H1 (cell line): ENCODE results near the gene PCDHGA7. TPM values are rescaled to one million over a fixed set of nuclear protein-coding genes. Genes with fewer than 3 reads are reported as not detected.

Experiments
- CTCF ChIA-PET: fragments of 300-600 bp; sonication (Branson Sonifier 250); formaldehyde crosslinking; loops from one replicate; lab custom pipeline; 2021; ENCODE audit not compliant: partially characterized antibody; lab: Charles Lee
- POLR2A ChIA-PET: fragments of 300-600 bp; sonication (Branson Sonifier 250); formaldehyde crosslinking; loops from one replicate; lab custom pipeline; 2021; ENCODE audit warnings: inconsistent platforms; ENCODE audit not compliant: partially characterized antibody; lab: Charles Lee
- DNase-seq, 2 experiments: peaks; one replicate each; pipeline versions ENCODE4 v3.0.0 to v3.0.0-alpha.2; 2010 to 2022; ENCODE audit warnings: low spot score in 2 of 2, low read depth in 1 of 2, mixed read lengths in 1 of 2
- FAIRE-seq: peaks from 2 replicates; lab custom pipeline; 2011; peaks lifted over from hg19 to GRCh38; lab: Jason Lieb, UNC
- H2AFZ ChIP-seq: 2 replicates; pipeline ENCODE4 v1.8.1; 2012; ENCODE audit warnings: low read length, inconsistent platforms
- H2AK5ac ChIP-seq: 2 replicates; pipeline ENCODE4 v1.6.1; 2013; ENCODE audit warnings: low read depth, low read length
- H2BK120ac ChIP-seq: replicated peaks from 2 replicates; pipeline ENCODE3; 2013; ENCODE audit warnings: low read depth, low read length, inconsistent platforms
- H2BK12ac ChIP-seq: 2 replicates; pipeline ENCODE4 v1.6.1; 2013; ENCODE audit warnings: low read depth, low read length
- H2BK15ac ChIP-seq: 2 replicates; pipeline ENCODE4 v1.6.1; 2013; ENCODE audit warnings: low read length
- H2BK20ac ChIP-seq: 2 replicates; pipeline ENCODE4 v1.6.1; 2013; ENCODE audit warnings: low read length
- H2BK5ac ChIP-seq: 2 replicates; pipeline ENCODE4 v1.6.1; 2013; ENCODE audit warnings: low read depth, low read length
- H3K14ac ChIP-seq: 2 replicates; pipeline ENCODE4 v1.6.1; 2013; ENCODE audit warnings: inconsistent platforms; ENCODE audit not compliant: insufficient read length
- H3K18ac ChIP-seq: 2 replicates; pipeline ENCODE4 v1.6.1; 2013; ENCODE audit warnings: low read length; ENCODE audit errors: extremely low read depth
- H3K23ac ChIP-seq: 2 replicates; pipeline ENCODE4 v1.6.1; 2013; ENCODE audit warnings: inconsistent platforms; ENCODE audit not compliant: insufficient read length
- H3K23me2 ChIP-seq: 2 replicates; pipeline ENCODE4 v1.6.1; 2013; ENCODE audit warnings: low read depth, low read length
- H3K27ac ChIP-seq: 2 replicates; pipeline ENCODE4 v1.6.1; 2011; ENCODE audit warnings: low read depth, low read length, inconsistent platforms
- H3K27me3 ChIP-seq, 4 experiments: replicated peaks in 1 of 4; 1 replicate in 1 of 4; 2 replicates in 3 of 4; pipeline versions ENCODE4 v1.6.1 to v1.8.1; 2011 to 2013; ENCODE audit warnings: low read length in 3 of 4, mild to moderate bottlenecking in 3 of 4, inconsistent platforms in 2 of 4, mixed read lengths in 2 of 4, moderate library complexity in 1 of 4; ENCODE audit not compliant: control insufficient read depth in 3 of 4, insufficient read depth in 3 of 4; ENCODE audit errors: extremely low read depth in 1 of 4
- H3K36me3 ChIP-seq, 4 experiments: 2 replicates each; pipeline versions ENCODE4 v1.6.1 to v1.8.1; 2011 to 2013; ENCODE audit warnings: mild to moderate bottlenecking in 4 of 4, low read length in 3 of 4, moderate library complexity in 2 of 4, control low read depth in 1 of 4, inconsistent platforms in 1 of 4; ENCODE audit not compliant: insufficient read depth in 4 of 4, control insufficient read depth in 2 of 4
- H3K4ac ChIP-seq: replicated peaks from 2 replicates; pipeline ENCODE3; 2013; ENCODE audit warnings: low read length, low read depth, mixed read lengths, inconsistent platforms; ENCODE audit not compliant: insufficient read length
- H3K4me1 ChIP-seq, 4 experiments: replicated peaks in 1 of 4; 1 replicate in 1 of 4; 2 replicates in 3 of 4; pipeline versions ENCODE4 v1.6.1 to v1.8.1; 2011 to 2013; ENCODE audit warnings: low read length in 3 of 4, inconsistent platforms in 2 of 4, mixed read lengths in 1 of 4; ENCODE audit not compliant: insufficient read depth in 4 of 4, control insufficient read depth in 3 of 4
- H3K4me2 ChIP-seq, 2 experiments: 2 replicates each; pipeline versions ENCODE4 v1.6.1 to v1.8.1; 2011 to 2013; ENCODE audit warnings: low read depth in 2 of 2, low read length in 2 of 2, control low read depth in 1 of 2, inconsistent platforms in 1 of 2, mild to moderate bottlenecking in 1 of 2; ENCODE audit not compliant: insufficient read depth in 1 of 2
- H3K4me3 ChIP-seq, 4 experiments: fragments of 200-600, 300-600 bp in 1 of 4; sonication (generic), shearing (Covaris generic), sonication (Bioruptor Twin) in 1 of 4; 2 replicates each; pipeline versions ENCODE4 v1.5.1 to v1.8.1; 2011 to 2016; ENCODE audit warnings: low read length in 4 of 4, low read depth in 3 of 4, control low read depth in 2 of 4, inconsistent platforms in 2 of 4, mild to moderate bottlenecking in 2 of 4, mixed read lengths in 1 of 4, moderate library complexity in 1 of 4; ENCODE audit not compliant: insufficient read depth in 2 of 4; ENCODE audit errors: extremely low read depth in 1 of 4
- H3K56ac ChIP-seq: replicated peaks from 2 replicates; pipeline ENCODE3; 2013; ENCODE audit warnings: low read depth, mild to moderate bottlenecking, mixed read lengths, low read length, inconsistent platforms; ENCODE audit not compliant: insufficient read length
- H3K79me1 ChIP-seq: 2 replicates; pipeline ENCODE4 v1.6.1; 2013; ENCODE audit warnings: low read depth, low read length, control low read depth
- H3K79me2 ChIP-seq, 2 experiments: 2 replicates each; pipeline versions ENCODE4 v1.6.1 to v1.8.1; 2012 to 2013; ENCODE audit warnings: low read length in 2 of 2, mild to moderate bottlenecking in 2 of 2, inconsistent platforms in 1 of 2; ENCODE audit not compliant: insufficient read depth in 2 of 2, control insufficient read depth in 1 of 2
- H3K9ac ChIP-seq, 4 experiments: replicated peaks in 1 of 4; 1 replicate in 1 of 4; 2 replicates in 3 of 4; pipeline versions ENCODE4 v1.6.1 to v1.8.1; 2011 to 2013; ENCODE audit warnings: low read depth in 3 of 4, low read length in 3 of 4, control low read depth in 2 of 4, mild to moderate bottlenecking in 2 of 4, moderate library complexity in 2 of 4, inconsistent platforms in 1 of 4; ENCODE audit errors: extremely low read depth in 1 of 4
- H3K9me3 ChIP-seq, 2 experiments: 2 replicates each; pipeline versions ENCODE4 v1.6.1 to v1.8.1; 2012 to 2013; ENCODE audit warnings: mild to moderate bottlenecking in 2 of 2, moderate library complexity in 2 of 2, control low read depth in 1 of 2, inconsistent platforms in 1 of 2, low read depth in 1 of 2, low read length in 1 of 2, mixed read lengths in 1 of 2; ENCODE audit not compliant: insufficient read depth in 2 of 2
- H4K20me1 ChIP-seq, 2 experiments: replicated peaks in 1 of 2; 2 replicates each; pipeline versions ENCODE3 to v1.8.1; 2011 to 2013; ENCODE audit warnings: inconsistent platforms in 2 of 2, low read length in 2 of 2, mild to moderate bottlenecking in 1 of 2; ENCODE audit not compliant: insufficient read depth in 2 of 2, control insufficient read depth in 1 of 2
- H4K5ac ChIP-seq: 2 replicates; pipeline ENCODE4 v1.6.1; 2013; ENCODE audit warnings: low read length, low read depth, mixed read lengths, inconsistent platforms; ENCODE audit not compliant: insufficient read length
- H4K8ac ChIP-seq: 2 replicates; pipeline ENCODE4 v1.8.0; 2013; ENCODE audit warnings: mild to moderate bottlenecking, moderate library complexity, low read length, inconsistent platforms; ENCODE audit not compliant: insufficient read depth; ENCODE audit errors: extremely low read depth
- H4K91ac ChIP-seq: replicated peaks from 2 replicates; pipeline ENCODE3; 2013; ENCODE audit warnings: low read length, mixed read lengths, inconsistent platforms; ENCODE audit not compliant: insufficient read length
- CEBPB ChIP-seq: IDR thresholded peaks from 2 replicates; pipeline ENCODE4 v1.6.1; 2012; ENCODE audit warnings: low read depth, low read length
- RBBP5 ChIP-seq: IDR thresholded peaks from 2 replicates; pipeline ENCODE4 v1.7.1; 2012; ENCODE audit warnings: low read depth, mild to moderate bottlenecking, inconsistent platforms, low read length, moderate library complexity, borderline replicate concordance
- WGBS, 2 experiments: shearing (Covaris generic) in 1 of 2; methylation state at CpG; one replicate each; pipeline versions ENCODE4 v1.1.6 to v1.1.7; 2013 to 2015; ENCODE audit warnings: low lambda C conversion rate in 2 of 2, mixed read lengths in 2 of 2, inconsistent platforms in 1 of 2, low coverage in 1 of 2, missing lambda C conversion rate in 1 of 2; ENCODE audit not compliant: insufficient replicate concordance in 2 of 2, insufficient coverage in 1 of 2, insufficient read length in 1 of 2; ENCODE audit errors: extremely low coverage in 1 of 2, missing lambda C conversion rate in 1 of 2; 5-methylcytosine and 5-hydroxymethylcytosine counted together
- polyA plus RNA-seq, 7 experiments: library from polyadenylated mRNA; depleted of rRNA in 3 of 7; stranded (reverse) in 5 of 7; unstranded in 2 of 7; fragments of >200 nt in 5 of 7; fragments of 200-250 nt in 2 of 7; gene quantifications; 1 replicate in 5 of 7; 2 replicates in 1 of 7; 4 replicates in 1 of 7; pipeline versions ENCODE4 v1.2.1 to v1.2.3, GENCODE V29; 2011 to 2013; ENCODE audit warnings: missing spikeins in 2 of 7, mixed read lengths in 2 of 7
- total RNA-seq: library from RNA; stranded (reverse); fragmentation: NEBNext Ultra II Directional; extraction: Animal tissue kit (Norgen Biotek cat#: 25700); gene quantifications from 2 replicates; pipeline ENCODE4 v1.2.1, GENCODE V29; 2021

PCDHGA7 gene
- total and polyA plus RNA-seq, 2 of the 8 experiments (the other 6 are each of a cell fraction or from before 2014, with no cell fraction given), result 0.39 to 1.1 TPM

DNA sequence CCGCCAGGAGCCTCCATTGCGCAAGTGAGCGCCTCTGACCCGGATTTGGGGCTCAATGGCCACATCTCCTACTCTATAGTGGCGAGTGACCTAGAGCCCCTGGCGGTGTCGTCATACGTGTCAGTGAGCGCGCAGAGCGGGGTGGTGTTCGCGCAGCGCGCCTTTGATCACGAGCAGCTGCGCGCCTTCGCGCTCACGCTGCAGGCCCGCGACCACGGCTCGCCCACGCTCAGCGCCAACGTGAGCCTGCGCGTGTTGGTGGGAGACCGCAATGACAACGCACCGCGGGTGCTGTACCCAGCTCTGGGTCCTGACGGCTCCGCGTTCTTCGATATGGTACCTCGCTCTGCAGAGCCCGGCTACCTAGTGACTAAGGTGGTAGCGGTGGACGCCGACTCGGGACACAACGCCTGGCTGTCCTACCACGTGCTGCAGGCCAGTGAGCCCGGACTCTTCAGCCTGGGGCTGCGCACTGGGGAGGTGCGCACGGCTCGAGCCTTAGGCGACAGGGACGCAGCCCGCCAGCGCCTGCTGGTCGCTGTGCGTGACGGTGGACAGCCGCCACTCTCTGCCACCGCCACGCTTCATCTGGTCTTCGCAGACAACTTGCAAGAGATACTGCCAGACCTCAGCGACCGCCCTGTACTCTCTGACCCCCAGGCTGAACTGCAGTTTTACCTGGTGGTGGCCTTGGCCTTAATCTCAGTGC, 27.2 kb downstream of the PCDHGA7 start:
- CTCF ChIA-PET, result interaction anchor here (0.7 to 23.3 kb wide), 6 partner anchors 9 to 187 kb away, joined by 3 to 1236 read pairs (median 3); partner anchors contain the start of genes PCDHB14 and PCDHGC5

More for the DNA sequence above, 27.2 kb downstream of the PCDHGA7 start:
- Histone ChIP-seq H4K91ac (no peak overlapping the region), H3K4me1 (no peaks in the 10 kb centered on the region), H2BK120ac (no peak overlapping the region), H4K5ac (no peak overlapping the region), H2BK12ac (no peak overlapping the region), H2BK20ac (no peak overlapping the region), H4K8ac (no peak overlapping the region), H3K23me2 (peaks cover 2% of the 10 kb centered on the region; the same call in 1 of the 2 replicates), H3K79me2 (no peaks in the 10 kb centered on the region), H3K23ac (no peak overlapping the region), H3K27me3 (peaks cover 0 to 10% (median 6%) of the 10 kb centered on the region in 4 experiments; a peak in 6 of 7 replicates), H3K18ac (no peak overlapping the region), H3K36me3 (peaks cover 0 to 3% (median 0%) of the 10 kb centered on the region in 4 experiments; a peak in 1 of 8 replicates), H2BK15ac (no peak overlapping the region), H3K9ac (no peak overlapping the region), H2BK5ac (no peak overlapping the region), H3K79me1 (no peaks in the 10 kb centered on the region), H3K4me2 (no peak overlapping the region), H3K14ac (no peak overlapping the region), H3K9me3 (peaks cover 2 to 11% of the 10 kb centered on the region in 2 experiments; a peak in 2 of 4 replicates), H4K20me1 (peaks cover 0 to 1% of the 10 kb centered on the region in 2 experiments), H2AFZ (no peak overlapping the region), H3K4ac (no peak overlapping the region), H3K56ac (no peak overlapping the region), H2AK5ac (peak overlapping the region; percentile 70; the same call in 1 of the 2 replicates), H3K27ac (no peak overlapping the region), H3K4me3 (no peak overlapping the region)
- DNase-seq (no peak), FAIRE-seq (no peak)
- POLR2A ChIA-PET, result no interaction called here
- 95% methylated on average over 62 of the region's 64 CpGs; no CpG with 5 or more reads in 1 of the 2 experiments for whole genome bisulfite sequencing, 2 experiments
- TF ChIP-seq CEBPB (0 out of 2 replicates have a peak, but pooled peaks have one; percentile 34), RBBP5 (no peak)
- TF ChIP-seq, all 59 proteins: peak for 1
